HG02623 (cell line): ENCODE data around the gene PCBD1.
"Not testable (repeated sequence)": the region's sequence is repeated elsewhere in the genome, so short reads cannot be mapped to it uniquely, and the experiment has no call there.

ENCODE experiments used
- ATAC-seq: cut with Tn5 transposase; IDR thresholded peaks from one replicate; pipeline ENCODE4 v1.9.1; 2021; ENCODE audit warnings: moderate library complexity; ENCODE audit not compliant: unreplicated experiment

PCBD1 gene

DNA sequence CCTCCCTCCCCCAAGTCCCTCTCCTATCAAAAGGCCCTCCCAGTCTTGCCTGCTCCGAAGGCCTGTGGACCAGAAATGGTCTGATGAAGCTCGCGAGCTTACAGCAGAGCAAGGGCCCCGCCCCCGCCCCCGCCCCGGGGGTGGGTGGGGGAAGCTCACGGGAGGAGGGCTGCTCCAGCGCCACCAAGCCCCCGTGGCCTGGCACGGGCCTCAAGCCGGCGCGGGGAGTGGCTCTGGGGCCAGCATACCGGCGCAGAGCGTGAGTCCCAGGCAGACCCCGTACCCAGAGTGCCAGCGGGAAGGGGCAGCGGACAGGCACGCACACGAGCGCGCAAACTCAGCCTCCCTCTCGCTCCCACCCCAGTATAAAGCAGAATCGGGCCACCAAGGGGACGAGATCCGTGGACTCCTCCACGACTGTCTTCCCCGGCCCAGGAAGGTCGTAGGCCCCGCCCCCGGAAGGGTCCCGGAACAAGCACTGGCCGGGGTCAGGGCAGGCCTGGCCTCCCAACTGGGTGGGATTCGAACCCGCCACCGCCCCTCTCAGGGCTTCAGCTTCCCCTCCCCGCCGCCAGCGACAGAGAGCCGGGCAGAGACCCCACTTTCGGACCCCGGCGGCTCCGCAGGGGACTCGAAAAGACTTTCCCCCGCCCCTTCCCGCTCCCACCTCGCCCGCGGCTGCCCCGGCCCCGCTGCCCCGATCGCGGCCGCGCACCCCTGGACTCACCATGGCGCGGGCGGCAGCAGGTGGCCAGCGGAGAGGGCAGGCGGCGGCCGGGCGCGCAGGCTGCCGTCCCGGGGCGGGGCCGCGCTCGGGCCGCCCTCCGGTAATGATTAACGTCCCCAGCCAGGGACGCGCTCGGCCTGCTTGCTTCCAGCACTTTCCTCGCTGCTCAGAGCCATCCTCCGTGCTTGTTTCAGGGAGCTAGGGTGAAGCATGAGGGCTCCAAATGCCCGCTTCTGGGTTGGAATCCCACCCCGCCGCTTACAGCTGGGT, at the start of gene PCBD1:
Gene PCBD1 (minus strand): TSS at position 762 of the 997 bp plus-strand sequence. CDS start 32 bp downstream, at position 730.
- peak; percentile 59 for ATAC-seq

- ATAC-seq = no peak
These were observed 49.3 kb upstream of the PCBD1 start for GRCh38 chr10:70937661-70938060.

DNA sequence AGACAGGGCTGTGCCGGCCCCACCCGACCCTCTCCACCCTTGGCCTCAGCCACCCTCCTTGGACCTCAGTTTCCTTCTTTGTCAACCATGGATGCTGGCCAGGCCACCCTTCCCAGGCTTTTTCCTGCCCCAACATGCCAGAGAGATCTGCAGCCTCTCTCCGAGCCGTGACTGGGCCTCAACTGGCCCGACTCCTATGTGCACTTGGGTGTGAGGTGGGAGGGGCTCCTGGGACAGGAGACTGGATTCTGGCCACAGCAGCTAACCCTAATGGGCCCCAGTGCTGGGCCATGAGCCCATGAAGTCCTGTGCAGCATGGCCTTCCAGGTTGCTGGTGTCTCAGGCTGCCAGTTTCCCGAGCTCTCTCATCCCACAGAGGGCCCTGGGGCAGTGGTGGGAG, 47.7 kb upstream of the PCBD1 start:
- ATAC-seq = no peak

- ATAC-seq = no peak
These were observed 47.3 kb upstream of the PCBD1 start for GRCh38 chr10:70935631-70936030.

GRCh38 chr10:70935125-70935625, 46.8 kb upstream of the PCBD1 start:
- no peak for ATAC-seq

GRCh38 chr10:70934701-70935100, 46.3 kb upstream of the PCBD1 start:
- ATAC-seq = no peak

DNA sequence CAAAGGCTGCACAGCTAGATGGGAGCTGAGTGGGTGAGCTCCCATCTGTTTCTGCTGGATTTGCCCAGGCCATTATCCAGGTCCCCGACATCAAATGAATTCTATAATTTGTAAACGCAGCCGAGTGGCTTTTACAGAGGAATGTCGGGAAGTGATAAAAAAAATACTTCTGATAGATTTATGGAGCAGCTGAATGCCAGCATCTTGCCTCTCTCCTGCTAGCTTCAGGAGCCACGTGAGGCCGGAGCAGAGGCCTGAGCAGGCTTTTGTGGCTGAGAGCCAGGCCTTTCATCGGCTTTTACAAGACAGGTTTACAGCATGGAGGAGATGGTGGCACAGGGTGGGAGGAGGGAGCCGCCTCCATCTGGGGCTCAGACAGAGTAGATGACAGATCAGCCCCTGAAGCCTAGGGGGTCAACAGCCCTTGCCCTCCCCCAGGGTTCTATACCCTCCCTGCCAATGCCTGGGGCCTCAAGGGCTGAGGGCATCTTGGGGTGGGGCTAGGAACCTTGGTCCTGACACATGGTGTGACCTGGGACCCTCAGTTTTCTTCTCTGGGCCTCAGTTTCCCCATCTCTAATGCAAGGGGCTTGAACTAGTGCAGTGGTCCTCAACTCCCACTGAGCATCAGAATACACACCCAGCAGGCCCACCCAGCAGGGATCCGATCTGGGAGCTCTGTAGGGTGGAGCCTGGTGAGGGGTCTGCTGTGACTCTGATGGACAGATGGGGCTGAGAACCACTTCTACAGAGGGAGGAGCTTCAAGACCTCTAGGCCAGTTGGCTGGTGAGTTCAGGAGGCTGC, 44.2 kb upstream of the PCBD1 start:
- ATAC-seq = no peak

- no peak for ATAC-seq
These were observed 42.9 kb upstream of the PCBD1 start for GRCh38 chr10:70931168-70931815.

- ATAC-seq = no peak
These were observed 42.1 kb upstream of the PCBD1 start for GRCh38 chr10:70930263-70931000.

- ATAC-seq = no peak
These were observed 39.8 kb upstream of the PCBD1 start for GRCh38 chr10:70928140-70928539.

- ATAC-seq = no peak
These were observed 39.0 kb upstream of the PCBD1 start for GRCh38 chr10:70927189-70927943.

GRCh38 chr10:70926226-70927000, 38.0 kb upstream of the PCBD1 start:
- no peak for ATAC-seq

DNA sequence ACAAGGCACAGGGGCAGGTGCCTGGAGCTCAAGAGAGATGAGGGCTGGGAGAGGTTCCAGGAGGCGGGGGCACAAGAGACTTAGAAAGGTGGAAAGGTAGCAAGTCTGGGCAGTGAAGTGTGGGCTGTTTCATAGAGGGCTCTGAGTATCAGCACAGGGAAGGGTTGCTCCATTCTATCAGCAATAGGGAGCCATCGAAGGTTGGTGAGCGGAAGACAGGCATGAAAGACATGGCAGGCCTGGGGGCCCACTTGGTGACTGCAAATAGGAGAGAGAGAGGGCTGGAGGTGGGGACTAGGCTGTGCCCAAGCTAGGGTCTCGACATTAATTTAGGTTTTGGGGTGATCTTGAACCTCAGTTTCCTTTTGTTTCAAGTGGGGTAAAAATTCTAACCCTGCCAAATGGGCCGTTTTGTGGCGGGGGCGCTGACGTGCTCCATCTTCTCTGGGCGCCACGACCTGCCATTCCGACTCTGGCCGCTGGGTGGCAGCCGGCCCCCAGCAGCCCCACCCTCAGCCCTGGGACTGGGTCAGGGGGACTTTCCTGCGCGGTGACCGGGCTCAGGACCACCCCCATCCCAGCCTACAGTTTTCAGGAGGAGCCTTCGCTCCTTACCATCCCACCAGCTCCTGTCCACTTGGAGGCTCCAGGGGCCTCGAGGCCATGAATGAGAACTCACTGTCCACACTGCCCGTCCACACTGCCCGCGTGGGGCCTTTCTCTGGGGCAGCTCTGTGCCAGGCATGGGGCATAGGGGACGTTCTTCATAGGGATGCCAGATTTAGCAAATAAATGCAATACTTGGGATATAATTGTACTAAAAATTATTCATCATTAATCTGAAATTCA, 37.2 kb upstream of the PCBD1 start:
- no peak for ATAC-seq

- no peak for ATAC-seq
These were observed 35.3 kb upstream of the PCBD1 start for GRCh38 chr10:70923696-70924095.

DNA sequence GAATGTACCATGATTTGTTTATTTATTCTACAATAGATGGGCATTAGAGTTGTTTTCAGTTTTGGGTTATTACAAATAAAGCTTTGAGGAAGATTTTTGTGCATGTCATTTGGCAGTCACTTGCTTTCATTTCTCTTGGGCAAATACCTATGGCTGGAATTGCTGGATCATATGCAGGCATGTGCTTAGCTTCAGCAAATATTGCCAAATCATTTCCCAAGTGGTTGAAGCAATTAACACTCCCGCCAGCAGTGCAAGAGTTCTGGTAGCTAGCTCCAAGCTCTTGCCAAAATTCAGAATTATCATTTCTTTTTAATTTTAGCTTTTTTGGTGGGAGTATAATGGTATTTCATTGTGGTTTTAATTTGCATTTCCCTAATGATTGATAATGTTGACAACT, 32.9 kb upstream of the PCBD1 start:
- no peak for ATAC-seq

DNA sequence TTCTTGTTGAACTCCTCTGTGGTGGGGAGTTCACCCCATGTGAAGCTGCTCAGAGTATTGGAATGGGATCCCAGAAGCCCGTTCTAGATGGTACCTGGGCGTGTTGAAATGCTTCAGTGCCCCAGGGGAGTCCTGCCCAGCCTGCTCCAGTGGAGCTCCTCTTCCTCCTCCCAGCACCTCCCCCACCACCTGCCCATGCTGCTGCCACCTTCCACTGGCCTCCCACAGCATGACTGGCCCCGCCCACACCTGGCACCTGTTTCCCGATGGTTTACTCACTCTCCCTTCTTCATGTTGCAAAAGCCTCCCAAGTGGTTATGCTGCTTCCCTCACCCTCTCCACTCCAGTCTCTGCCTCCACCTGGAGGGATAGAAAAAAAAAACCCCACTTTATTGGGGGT, 32.2 kb upstream of the PCBD1 start:
- no peak for ATAC-seq

DNA sequence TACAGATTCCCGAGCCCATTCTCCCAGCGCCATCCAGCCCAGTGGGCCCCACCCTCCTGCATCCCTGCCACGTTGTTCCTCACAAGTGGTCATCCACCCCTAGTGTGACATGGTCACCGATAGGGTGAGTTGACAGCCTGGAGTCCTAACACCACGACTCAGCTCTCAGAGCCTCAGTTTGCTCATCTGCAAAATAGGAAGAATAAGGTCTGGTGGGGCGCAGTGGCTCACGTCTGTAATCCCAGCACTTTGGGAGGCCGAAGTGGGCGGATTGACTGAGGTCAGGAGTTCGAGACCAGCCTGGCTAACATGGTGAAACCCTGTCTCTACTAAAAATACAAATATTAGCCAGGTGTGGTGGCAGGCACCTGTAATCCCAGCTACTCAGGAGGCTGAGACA, 31.5 kb upstream of the PCBD1 start:
- not testable (repeated sequence) for ATAC-seq
